ENCODE measurements around the gene MGLL.

DNA sequence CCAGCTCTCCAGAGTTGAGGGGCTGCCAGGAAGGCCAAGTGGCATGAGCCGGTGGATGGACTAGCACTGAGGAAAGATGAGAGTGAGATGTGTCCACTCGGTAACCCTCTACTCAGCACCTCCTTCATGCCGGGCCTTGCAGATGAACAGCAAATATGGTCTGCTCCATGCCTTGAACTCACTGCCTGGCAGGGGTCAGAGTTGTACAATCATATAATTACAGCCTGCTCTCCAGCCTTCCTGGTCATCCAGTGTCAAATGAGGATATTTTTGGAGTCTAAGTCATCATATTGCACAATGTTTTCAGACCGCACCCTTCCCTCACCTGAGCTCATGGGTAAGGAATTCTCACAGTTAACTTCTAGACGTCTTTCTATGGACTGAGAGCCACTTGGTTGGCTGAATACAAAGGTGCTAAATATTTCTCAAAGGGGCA, 4.9 kb downstream of the MGLL start:
- TF ChIP-seq, protein P1, sequence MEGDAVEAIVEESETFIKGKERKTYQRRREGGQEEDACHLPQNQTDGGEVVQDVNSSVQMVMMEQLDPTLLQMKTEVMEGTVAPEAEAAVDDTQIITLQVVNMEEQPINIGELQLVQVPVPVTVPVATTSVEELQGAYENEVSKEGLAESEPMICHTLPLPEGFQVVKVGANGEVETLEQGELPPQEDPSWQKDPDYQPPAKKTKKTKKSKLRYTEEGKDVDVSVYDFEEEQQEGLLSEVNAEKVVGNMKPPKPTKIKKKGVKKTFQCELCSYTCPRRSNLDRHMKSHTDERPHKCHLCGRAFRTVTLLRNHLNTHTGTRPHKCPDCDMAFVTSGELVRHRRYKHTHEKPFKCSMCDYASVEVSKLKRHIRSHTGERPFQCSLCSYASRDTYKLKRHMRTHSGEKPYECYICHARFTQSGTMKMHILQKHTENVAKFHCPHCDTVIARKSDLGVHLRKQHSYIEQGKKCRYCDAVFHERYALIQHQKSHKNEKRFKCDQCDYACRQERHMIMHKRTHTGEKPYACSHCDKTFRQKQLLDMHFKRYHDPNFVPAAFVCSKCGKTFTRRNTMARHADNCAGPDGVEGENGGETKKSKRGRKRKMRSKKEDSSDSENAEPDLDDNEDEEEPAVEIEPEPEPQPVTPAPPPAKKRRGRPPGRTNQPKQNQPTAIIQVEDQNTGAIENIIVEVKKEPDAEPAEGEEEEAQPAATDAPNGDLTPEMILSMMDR (IDR thresholded peaks at IDR 0.05; ENCODE audit: insufficient read depth, low read length, poor library complexity, severe bottlenecking): no peak
- TF ChIP-seq EZH2phosphoT487 (conservative IDR thresholded peaks at IDR 0.05; ENCODE audit: low read length): no peak
